ENCODE results near the gene HSD17B7. TPM values are rescaled to one million over a fixed set of nuclear protein-coding genes. Genes with fewer than 3 reads are reported as not detected.

Gene HSD17B7
- total and polyA plus RNA-seq, 11 donors: 2.6 to 15.9 (median 4.0) TPM

GRCh38 chr1:162851341-162851740, 60.8 kb downstream of the HSD17B7 start:
- ATAC-seq (no peak), DNase-seq (no peak)
- TF ChIP-seq CTCF (IDR thresholded peaks at IDR 0.05) (no peak), POLR2A (IDR thresholded peaks at IDR 0.05) (no peak)
- no peaks in the 10 kb centered on the region for H3K9me3 ChIP-seq
- intact Hi-C loops (cut with DNase I): loop anchor here in 6 of 10 donors (1.0 to 5.0 kb wide), 4 partner anchors 17 to 466 kb away; no protein-coding TSS in a partner anchor
- 71 to 92% (median 74%) methylated on average over 1 of the region's 1 CpG for WGBS, 4 donors
- no peak overlapping the region for H3K4me3 ChIP-seq
- no peaks in the 10 kb centered on the region for H3K27me3 ChIP-seq
- H3K36me3 ChIP-seq: no peaks in the 10 kb centered on the region
- no peaks in the 10 kb centered on the region for H3K4me1 ChIP-seq
- no peak overlapping the region for H3K27ac ChIP-seq

- no peaks in the 10 kb centered on the region for H3K9me3 ChIP-seq
- no peaks in the 10 kb centered on the region for H3K27me3 ChIP-seq
- intact Hi-C loops (cut with DNase I): loop anchor here in 8 of 10 donors (1.0 to 5.0 kb wide), 6 partner anchors 320 to 463 kb away; no protein-coding TSS in a partner anchor
- DNase-seq (peak in 4 of 5 donors; percentile 41 to 52 (median 46)), ATAC-seq (peak in 3 of 4 donors; percentile 37 to 71 (median 58))
- H3K27ac ChIP-seq: no peak overlapping the region
- no peaks in the 10 kb centered on the region for H3K36me3 ChIP-seq
- TF ChIP-seq POLR2A (IDR thresholded peaks at IDR 0.05) (no peak), CTCF (IDR thresholded peaks at IDR 0.05) (peak; percentile 45 to 81 (median 71))
- H3K4me3 ChIP-seq: no peak overlapping the region
- WGBS, 4 donors: 30 to 35% (median 32%) methylated on average over 4 of the region's 4 CpGs
- no peaks in the 10 kb centered on the region for H3K4me1 ChIP-seq
Observed at GRCh38 chr1:162854245-162854882, 63.9 kb downstream of the HSD17B7 start.

GRCh38 chr1:162855461-162856150, 65.1 kb downstream of the HSD17B7 start:
- TF ChIP-seq POLR2A (IDR thresholded peaks at IDR 0.05) (no peak), CTCF (IDR thresholded peaks at IDR 0.05) (no peak)
- Histone ChIP-seq H3K27me3 (no peaks in the 10 kb centered on the region), H3K9me3 (no peaks in the 10 kb centered on the region), H3K27ac (no peak overlapping the region), H3K36me3 (no peaks in the 10 kb centered on the region), H3K4me1 (no peaks in the 10 kb centered on the region), H3K4me3 (no peak overlapping the region)
- 84 to 88% (median 86%) methylated on average over 4 of the region's 4 CpGs for WGBS, 4 donors
- DNase-seq (no peak), ATAC-seq (no peak)
- intact Hi-C loops (cut with DNase I): loop anchor here in 3 of 10 donors (2.0 to 5.0 kb wide), 4 partner anchors 212 to 459 kb away; partner anchors contain the start of gene RGS4 (in 1 of the 3)

- TF ChIP-seq POLR2A (IDR thresholded peaks at IDR 0.05) (no peak), CTCF (IDR thresholded peaks at IDR 0.05) (no peak)
- Histone ChIP-seq H3K4me1 (peaks cover 0 to 6% (median 0%) of the 10 kb centered on the region in 12 donors), H3K27me3 (no peaks in the 10 kb centered on the region), H3K4me3 (no peak overlapping the region), H3K9me3 (no peaks in the 10 kb centered on the region), H3K36me3 (no peaks in the 10 kb centered on the region), H3K27ac (no peak overlapping the region)
- DNase-seq: no peak
- intact Hi-C loops (cut with DNase I): loop anchor here in 1 of 10 donors (5.0 kb wide), 2 partner anchors 211 to 321 kb away; partner anchors contain the start of gene RGS4
- ATAC-seq: no peak
- WGBS, 4 donors: 80 to 90% (median 88%) methylated on average over 2 of the region's 2 CpGs
Observed at GRCh38 chr1:162856260-162856659, 65.8 kb downstream of the HSD17B7 start.
